ENCODE results near the gene COLQ.
A peak's percentile ranks its signal among the peaks of the same experiment; 100 is the strongest.

Gene COLQ

GRCh38 chr3:15453991-15454625, 67.4 kb downstream of the COLQ start:
- no peak for DNase-seq

GRCh38 chr3:15453501-15453900, 68.0 kb downstream of the COLQ start:
- DNase-seq, result no peak

GRCh38 chr3:15452961-15453360, 68.5 kb downstream of the COLQ start:
- DNase-seq, result no peak

- DNase-seq, result no peak
Observed at GRCh38 chr3:15452156-15452555, 69.3 kb downstream of the COLQ start.

GRCh38 chr3:15451216-15452113, 70.0 kb downstream of the COLQ start:
- no peak for DNase-seq

GRCh38 chr3:15450438-15451215, 70.9 kb downstream of the COLQ start:
- no peak for DNase-seq

GRCh38 chr3:15449489-15450224, 71.8 kb downstream of the COLQ start:
- DNase-seq, result no peak

- no peak for DNase-seq
Observed at GRCh38 chr3:15443826-15444524, 77.5 kb downstream of the COLQ start.

- DNase-seq, result no peak
Observed at GRCh38 chr3:15440891-15441290, 80.6 kb downstream of the COLQ start.

- DNase-seq, result no peak
Observed at GRCh38 chr3:15439476-15439875, 82.0 kb downstream of the COLQ start.

GRCh38 chr3:15438983-15439382, 82.5 kb downstream of the COLQ start:
- DNase-seq, result no peak

- DNase-seq, result no peak
Observed at GRCh38 chr3:15436246-15436645, 85.3 kb downstream of the COLQ start.

- DNase-seq, result no peak
Observed at GRCh38 chr3:15434756-15435155, 86.8 kb downstream of the COLQ start.

- no peak for DNase-seq
Observed at GRCh38 chr3:15433531-15433930, 88.0 kb downstream of the COLQ start.

GRCh38 chr3:15431256-15431837, 90.2 kb downstream of the COLQ start:
- DNase-seq, result no peak

- DNase-seq, result no peak
Observed at GRCh38 chr3:15430624-15431023, 90.9 kb downstream of the COLQ start.

- no peak for DNase-seq
Observed at GRCh38 chr3:15429080-15429479, 92.4 kb downstream of the COLQ start.

- DNase-seq, result peak; percentile 44
Observed at GRCh38 chr3:15428539-15428938, 93.0 kb downstream of the COLQ start.

GRCh38 chr3:15427981-15428380, 93.5 kb downstream of the COLQ start:
- DNase-seq, result no peak

GRCh38 chr3:15427182-15427880, 94.2 kb downstream of the COLQ start, which contains the start of the genes EAF1 and METTL6:
TSS of gene EAF1 (plus strand) at chr3:15427598. CDS start at chr3:15427780, 182 bp downstream.
TSS of gene METTL6 (minus strand) at chr3:15427544. CDS start at chr3:15426511, 1,033 bp downstream.
- peak; percentile 93 for DNase-seq

GRCh38 chr3:15426579-15427118, 94.9 kb downstream of the COLQ start:
- no peak for DNase-seq
